SK-N-SH (cell line): ENCODE results near the gene ASIC3. TPM values are rescaled to one million over a fixed set of nuclear protein-coding genes. Genes with fewer than 3 reads are reported as not detected.

ENCODE experiments used
- CTCF ChIA-PET: fragments of 300-600, 350-600 bp; formaldehyde crosslinking; extraction: SDS; loops from one replicate; lab custom pipeline; 2021; lab: Yijun Ruan, JAX
- POLR2A ChIA-PET: fragments of 350-600 bp; sonication (Branson Sonifier 250); formaldehyde crosslinking; extraction: SDS; loops from one replicate; lab custom pipeline; 2020; ENCODE audit warnings: antibody characterized with exemption, inconsistent platforms; lab: Yijun Ruan, JAX
- DNase-seq: peaks from one replicate; pipeline ENCODE4 v3.0.0; 2012
- H2AFZ ChIP-seq: fragments of 200-600 bp; sonication (generic); 2 replicates; pipeline ENCODE4 v1.8.1; 2016; ENCODE audit warnings: antibody characterized with exemption, mild to moderate bottlenecking, low read depth
- H3F3A ChIP-seq: fragments of 200-600 bp; sonication (generic); replicated peaks from 2 replicates; pipeline ENCODE3; 2016; ENCODE audit warnings: antibody characterized with exemption, mild to moderate bottlenecking; ENCODE audit not compliant: insufficient read depth
- H3K27ac ChIP-seq, 2 experiments: fragments of 200-500 bp in 1 of 2; fragments of 200-600 bp in 1 of 2; sonication (Bioruptor generic) in 1 of 2; sonication (generic), shearing (Covaris generic) in 1 of 2; 2 replicates each; pipeline versions ENCODE4 v1.5.1 to v1.6.1; 2014 to 2016; ENCODE audit warnings: low read depth in 2 of 2, inconsistent platforms in 1 of 2, low read length in 1 of 2, mild to moderate bottlenecking in 1 of 2, mixed read lengths in 1 of 2
- H3K27me3 ChIP-seq: fragments of 200-600 bp; sonication (generic), shearing (Covaris generic); 2 replicates; pipeline ENCODE4 v1.6.1; 2016; ENCODE audit warnings: mixed run types; ENCODE audit not compliant: insufficient read depth
- H3K36me3 ChIP-seq, 2 experiments: fragments of 200-500 bp in 1 of 2; fragments of 200-600 bp in 1 of 2; sonication (Bioruptor generic) in 1 of 2; sonication (generic) in 1 of 2; replicated peaks in 1 of 2; 2 replicates each; pipeline versions ENCODE3 to v1.5.1; 2014 to 2016; ENCODE audit warnings: low read length in 1 of 2, mild to moderate bottlenecking in 1 of 2; ENCODE audit not compliant: insufficient read depth in 2 of 2, control insufficient read depth in 1 of 2
- H3K4me1 ChIP-seq, 2 experiments: fragments of 200-500 bp in 1 of 2; fragments of 200-600 bp in 1 of 2; sonication (Bioruptor generic) in 1 of 2; sonication (generic), shearing (Covaris generic) in 1 of 2; 2 replicates each; pipeline versions ENCODE4 v1.5.1 to v1.6.1; 2014 to 2016; ENCODE audit warnings: low read depth in 1 of 2, low read length in 1 of 2, mixed run types in 1 of 2; ENCODE audit not compliant: insufficient read depth in 2 of 2, control insufficient read depth in 1 of 2
- H3K4me2 ChIP-seq: fragments of 200-600 bp; sonication (generic), shearing (Covaris generic); 2 replicates; pipeline ENCODE4 v1.6.1; 2017; ENCODE audit warnings: mixed run types
- H3K4me3 ChIP-seq, 2 experiments: fragments of 200-500 bp in 1 of 2; fragments of 200-600 bp in 1 of 2; sonication (Bioruptor generic) in 1 of 2; sonication (generic), shearing (Covaris generic) in 1 of 2; 2 replicates each; pipeline versions ENCODE4 v1.5.1 to v1.8.1; 2014 to 2016; ENCODE audit warnings: low read depth in 2 of 2, inconsistent platforms in 1 of 2, low read length in 1 of 2, mild to moderate bottlenecking in 1 of 2, mixed read lengths in 1 of 2, moderate library complexity in 1 of 2
- H3K79me2 ChIP-seq: fragments of 200-600 bp; sonication (generic); 2 replicates; pipeline ENCODE4 v1.8.1; 2017; ENCODE audit warnings: mild to moderate bottlenecking; ENCODE audit not compliant: insufficient read depth
- H3K9ac ChIP-seq: fragments of 200-600 bp; sonication (generic); 2 replicates; pipeline ENCODE4 v1.6.1; 2017; ENCODE audit warnings: mixed run types
- H3K9me2 ChIP-seq: fragments of 200-600 bp; sonication (generic); 2 replicates; pipeline ENCODE4 v1.6.1; 2017; ENCODE audit warnings: mixed run types
- H3K9me3 ChIP-seq: fragments of 200-600 bp; sonication (generic); 2 replicates; pipeline ENCODE4 v1.6.1; 2017; ENCODE audit warnings: mixed run types, mild to moderate bottlenecking, moderate library complexity
- H4K20me1 ChIP-seq: fragments of 200-600 bp; sonication (generic); 2 replicates; pipeline ENCODE4 v1.6.1; 2017; ENCODE audit warnings: mild to moderate bottlenecking, mixed run types; ENCODE audit not compliant: insufficient read depth
- CHD2 ChIP-seq: fragments of 150-350 bp; IDR thresholded peaks from 2 replicates; pipeline ENCODE4 v1.6.1; 2018; ENCODE audit warnings: low read length; ENCODE audit not compliant: partially characterized antibody
- ELF1 ChIP-seq: IDR thresholded peaks from 2 replicates; pipeline ENCODE4 v1.4.0; 2012
- EP300 ChIP-seq, 2 experiments: IDR thresholded peaks; 2 replicates each; pipeline versions ENCODE4 v1.4.0 to v1.6.1; 2012; ENCODE audit warnings: borderline replicate concordance in 1 of 2, low read depth in 1 of 2, low read length in 1 of 2
- FOSL2 ChIP-seq: IDR thresholded peaks from 2 replicates; pipeline ENCODE4 v1.4.0; 2012; ENCODE audit warnings: low read depth, mild to moderate bottlenecking, moderate library complexity, borderline replicate concordance
- FOXM1 ChIP-seq: IDR thresholded peaks from 2 replicates; pipeline ENCODE4 v1.4.0; 2012; ENCODE audit warnings: low read depth, mild to moderate bottlenecking
- GATA2 ChIP-seq: sonication (generic); formaldehyde crosslinking; IDR thresholded peaks from 2 replicates; pipeline ENCODE4 v1.5.0; 2020; ENCODE audit warnings: mild to moderate bottlenecking, missing genetic modification reagents
- MEF2A ChIP-seq: IDR thresholded peaks from 2 replicates; pipeline ENCODE4 v1.4.0; 2012; ENCODE audit warnings: low read depth, borderline replicate concordance
- MXI1 ChIP-seq: IDR thresholded peaks from 2 replicates; pipeline ENCODE4 v1.6.1; 2012; ENCODE audit warnings: mild to moderate bottlenecking, low read depth, low read length, improper control_type of control experiment
- NRF1 ChIP-seq: IDR thresholded peaks from 2 replicates; pipeline ENCODE4 v1.6.1; 2012; ENCODE audit warnings: low read depth, mild to moderate bottlenecking, low read length
- RAD21 ChIP-seq: IDR thresholded peaks from 2 replicates; pipeline ENCODE4 v1.6.1; 2012; ENCODE audit warnings: mild to moderate bottlenecking, low read length
- SIN3A ChIP-seq: IDR thresholded peaks from 2 replicates; pipeline ENCODE4 v1.6.1; 2012; ENCODE audit warnings: low read depth, mild to moderate bottlenecking, low read length, moderate library complexity, borderline replicate concordance
- SMC3 ChIP-seq: IDR thresholded peaks from 2 replicates; pipeline ENCODE4 v1.6.1; 2012; ENCODE audit warnings: low read depth, low read length, improper control_type of control experiment
- YY1 ChIP-seq: IDR thresholded peaks from 2 replicates; pipeline ENCODE4 v1.4.0; 2012; ENCODE audit warnings: low read depth, mild to moderate bottlenecking
- WGBS: methylation state at CpG from one replicate; pipeline ENCODE4 v1.1.6; 2017; ENCODE audit warnings: low lambda C conversion rate; 5-methylcytosine and 5-hydroxymethylcytosine counted together
- polyA plus RNA-seq, 3 experiments: library from polyadenylated mRNA; depleted of rRNA; stranded (reverse); fragments of >200 nt; gene quantifications; 2 replicates each; pipeline ENCODE4 v1.2.3, GENCODE V29; 2012
- TF ChIP-seq, protein P1 (sequence below): IDR thresholded peaks from 2 replicates; pipeline ENCODE4 v1.4.0; 2012; ENCODE audit warnings: low read depth, borderline replicate concordance
- TF ChIP-seq, protein P2 (sequence below): fragments of 150-350 bp; IDR thresholded peaks from 2 replicates; pipeline ENCODE4 v1.6.1; 2017; ENCODE audit warnings: antibody characterized with exemption, low read length, low read depth, borderline replicate concordance
- TF ChIP-seq, protein P3 (sequence below): fragments of 200-600 bp; sonication (generic); IDR thresholded peaks from 2 replicates; pipeline ENCODE4 v1.6.1; 2017; ENCODE audit warnings: antibody characterized with exemption, mild to moderate bottlenecking, moderate library complexity
- TF ChIP-seq, protein P4 (sequence below): IDR thresholded peaks from 2 replicates; pipeline ENCODE4 v1.6.1; 2012; ENCODE audit warnings: mild to moderate bottlenecking, low read depth, low read length, moderate library complexity
- TF ChIP-seq, protein P5 (sequence below): IDR thresholded peaks from 2 replicates; pipeline ENCODE4 v1.4.0; 2012; ENCODE audit warnings: low read depth
- TF ChIP-seq, protein P6 (sequence below): IDR thresholded peaks from 2 replicates; pipeline ENCODE4; 2012
- TF ChIP-seq, protein P7 (sequence below): IDR thresholded peaks from 2 replicates; pipeline ENCODE4 v1.4.0; 2012; ENCODE audit warnings: low read depth, borderline replicate concordance

The ASIC3 gene
- polyA plus RNA-seq, 1 of the 3 experiments (the other 2 are of a cell fraction) = 4.5 TPM

DNA sequence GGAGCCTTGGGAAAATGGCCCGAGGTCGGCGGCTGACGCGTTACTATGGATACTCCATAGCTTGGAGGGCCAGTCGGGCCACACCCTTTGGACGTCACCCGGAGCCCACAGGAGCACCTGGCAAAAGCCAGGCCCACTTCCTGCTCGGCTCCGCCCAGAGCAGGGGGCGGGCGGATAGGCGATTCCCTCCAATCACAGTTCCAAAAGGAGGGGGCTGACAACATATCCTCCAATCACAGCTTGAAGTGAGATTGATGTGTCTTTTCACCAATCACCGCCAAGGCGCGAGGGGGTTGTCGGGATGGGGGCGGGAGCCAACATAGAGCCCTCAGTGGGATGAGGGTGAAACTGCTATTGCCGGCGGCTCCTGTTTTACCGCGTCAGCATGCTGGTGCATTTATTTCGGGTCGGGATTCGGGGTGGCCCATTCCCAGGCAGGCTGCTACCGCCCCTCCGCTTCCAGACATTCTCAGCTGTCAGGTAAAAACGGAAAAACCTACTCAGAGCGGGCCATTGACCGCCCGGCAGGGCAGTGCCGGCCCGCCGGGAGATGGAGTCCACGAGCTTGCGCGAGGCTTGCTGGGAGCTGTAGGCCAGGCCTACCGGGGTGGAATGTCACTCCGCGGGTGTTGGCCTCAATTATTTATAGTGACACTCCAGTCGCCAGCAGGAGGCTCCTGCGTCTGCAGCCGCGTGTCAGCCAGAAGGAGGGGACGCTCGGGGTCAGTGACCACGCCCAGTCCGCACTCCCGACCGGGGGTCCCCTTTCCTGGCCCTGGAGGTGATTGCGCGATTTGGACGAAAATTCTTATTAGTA, 20.0 kb upstream of the ASIC3 start, which contains the start of gene ABCB8:
Gene ABCB8 (plus strand): TSS at position 320 of the 817 bp plus-strand sequence. CDS start 66 bp downstream, at position 386.
- DNase-seq = peak; percentile 100
- Histone ChIP-seq H3K9me3 (no peaks in the 10 kb centered on the region), H3K4me3 (peak within 1 kb of the TSS; percentile 84 to 85), H3K9me2 (no peaks in the 10 kb centered on the region), H4K20me1 (no peaks in the 10 kb centered on the region), H3K27me3 (no peaks in the 10 kb centered on the region), H3K36me3 (peaks cover 0 to 15% of the 10 kb centered on the region in 2 experiments), H3K9ac (peak within 1 kb of the TSS; percentile 74), H2AFZ (peak within 1 kb of the TSS; percentile 98), H3K4me1 (peaks cover 7 to 10% of the 10 kb centered on the region in 2 experiments; a peak in 2 of 4 replicates), H3K4me2 (peak within 1 kb of the TSS; percentile 89), H3K79me2 (peaks cover 46% of the 10 kb centered on the region), H3K27ac (peak within 1 kb of the TSS; percentile 69 to 90), H3F3A (peaks cover 5% of the 10 kb centered on the region)
- ChIA-PET CTCF (interaction anchor here (0.7 to 6.4 kb wide), 26 partner anchors 8 to 250 kb away, joined by 3 to 73 read pairs (median 4); partner anchors contain the start of genes AGAP3, CDK5 and SLC4A2), POLR2A (interaction anchor here (0.9 to 2.3 kb wide), 17 partner anchors 10 to 241 kb away, joined by 3 to 15 read pairs (median 5); partner anchors contain the start of genes ABCF2, CHPF2 and FASTK)
- WGBS = 2% methylated on average over 44 of the region's 53 CpGs
- TF ChIP-seq, protein P1, sequence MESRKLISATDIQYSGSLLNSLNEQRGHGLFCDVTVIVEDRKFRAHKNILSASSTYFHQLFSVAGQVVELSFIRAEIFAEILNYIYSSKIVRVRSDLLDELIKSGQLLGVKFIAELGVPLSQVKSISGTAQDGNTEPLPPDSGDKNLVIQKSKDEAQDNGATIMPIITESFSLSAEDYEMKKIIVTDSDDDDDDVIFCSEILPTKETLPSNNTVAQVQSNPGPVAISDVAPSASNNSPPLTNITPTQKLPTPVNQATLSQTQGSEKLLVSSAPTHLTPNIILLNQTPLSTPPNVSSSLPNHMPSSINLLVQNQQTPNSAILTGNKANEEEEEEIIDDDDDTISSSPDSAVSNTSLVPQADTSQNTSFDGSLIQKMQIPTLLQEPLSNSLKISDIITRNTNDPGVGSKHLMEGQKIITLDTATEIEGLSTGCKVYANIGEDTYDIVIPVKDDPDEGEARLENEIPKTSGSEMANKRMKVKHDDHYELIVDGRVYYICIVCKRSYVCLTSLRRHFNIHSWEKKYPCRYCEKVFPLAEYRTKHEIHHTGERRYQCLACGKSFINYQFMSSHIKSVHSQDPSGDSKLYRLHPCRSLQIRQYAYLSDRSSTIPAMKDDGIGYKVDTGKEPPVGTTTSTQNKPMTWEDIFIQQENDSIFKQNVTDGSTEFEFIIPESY = no peak
- TF ChIP-seq YY1 = peak; percentile 80
- TF ChIP-seq, protein P2, sequence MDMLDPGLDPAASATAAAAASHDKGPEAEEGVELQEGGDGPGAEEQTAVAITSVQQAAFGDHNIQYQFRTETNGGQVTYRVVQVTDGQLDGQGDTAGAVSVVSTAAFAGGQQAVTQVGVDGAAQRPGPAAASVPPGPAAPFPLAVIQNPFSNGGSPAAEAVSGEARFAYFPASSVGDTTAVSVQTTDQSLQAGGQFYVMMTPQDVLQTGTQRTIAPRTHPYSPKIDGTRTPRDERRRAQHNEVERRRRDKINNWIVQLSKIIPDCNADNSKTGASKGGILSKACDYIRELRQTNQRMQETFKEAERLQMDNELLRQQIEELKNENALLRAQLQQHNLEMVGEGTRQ = no peak
- TF ChIP-seq EP300 (IDR thresholded peaks at IDR 0.05; ENCODE audit: borderline replicate concordance in 1 of 2, low read depth in 1 of 2, low read length in 1 of 2) = no peak
- TF ChIP-seq MXI1 = peak; percentile 96
- no peak for TF ChIP-seq FOXM1
- TF ChIP-seq, protein P3, sequence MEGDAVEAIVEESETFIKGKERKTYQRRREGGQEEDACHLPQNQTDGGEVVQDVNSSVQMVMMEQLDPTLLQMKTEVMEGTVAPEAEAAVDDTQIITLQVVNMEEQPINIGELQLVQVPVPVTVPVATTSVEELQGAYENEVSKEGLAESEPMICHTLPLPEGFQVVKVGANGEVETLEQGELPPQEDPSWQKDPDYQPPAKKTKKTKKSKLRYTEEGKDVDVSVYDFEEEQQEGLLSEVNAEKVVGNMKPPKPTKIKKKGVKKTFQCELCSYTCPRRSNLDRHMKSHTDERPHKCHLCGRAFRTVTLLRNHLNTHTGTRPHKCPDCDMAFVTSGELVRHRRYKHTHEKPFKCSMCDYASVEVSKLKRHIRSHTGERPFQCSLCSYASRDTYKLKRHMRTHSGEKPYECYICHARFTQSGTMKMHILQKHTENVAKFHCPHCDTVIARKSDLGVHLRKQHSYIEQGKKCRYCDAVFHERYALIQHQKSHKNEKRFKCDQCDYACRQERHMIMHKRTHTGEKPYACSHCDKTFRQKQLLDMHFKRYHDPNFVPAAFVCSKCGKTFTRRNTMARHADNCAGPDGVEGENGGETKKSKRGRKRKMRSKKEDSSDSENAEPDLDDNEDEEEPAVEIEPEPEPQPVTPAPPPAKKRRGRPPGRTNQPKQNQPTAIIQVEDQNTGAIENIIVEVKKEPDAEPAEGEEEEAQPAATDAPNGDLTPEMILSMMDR = peak; percentile 59
- TF ChIP-seq, protein P4, sequence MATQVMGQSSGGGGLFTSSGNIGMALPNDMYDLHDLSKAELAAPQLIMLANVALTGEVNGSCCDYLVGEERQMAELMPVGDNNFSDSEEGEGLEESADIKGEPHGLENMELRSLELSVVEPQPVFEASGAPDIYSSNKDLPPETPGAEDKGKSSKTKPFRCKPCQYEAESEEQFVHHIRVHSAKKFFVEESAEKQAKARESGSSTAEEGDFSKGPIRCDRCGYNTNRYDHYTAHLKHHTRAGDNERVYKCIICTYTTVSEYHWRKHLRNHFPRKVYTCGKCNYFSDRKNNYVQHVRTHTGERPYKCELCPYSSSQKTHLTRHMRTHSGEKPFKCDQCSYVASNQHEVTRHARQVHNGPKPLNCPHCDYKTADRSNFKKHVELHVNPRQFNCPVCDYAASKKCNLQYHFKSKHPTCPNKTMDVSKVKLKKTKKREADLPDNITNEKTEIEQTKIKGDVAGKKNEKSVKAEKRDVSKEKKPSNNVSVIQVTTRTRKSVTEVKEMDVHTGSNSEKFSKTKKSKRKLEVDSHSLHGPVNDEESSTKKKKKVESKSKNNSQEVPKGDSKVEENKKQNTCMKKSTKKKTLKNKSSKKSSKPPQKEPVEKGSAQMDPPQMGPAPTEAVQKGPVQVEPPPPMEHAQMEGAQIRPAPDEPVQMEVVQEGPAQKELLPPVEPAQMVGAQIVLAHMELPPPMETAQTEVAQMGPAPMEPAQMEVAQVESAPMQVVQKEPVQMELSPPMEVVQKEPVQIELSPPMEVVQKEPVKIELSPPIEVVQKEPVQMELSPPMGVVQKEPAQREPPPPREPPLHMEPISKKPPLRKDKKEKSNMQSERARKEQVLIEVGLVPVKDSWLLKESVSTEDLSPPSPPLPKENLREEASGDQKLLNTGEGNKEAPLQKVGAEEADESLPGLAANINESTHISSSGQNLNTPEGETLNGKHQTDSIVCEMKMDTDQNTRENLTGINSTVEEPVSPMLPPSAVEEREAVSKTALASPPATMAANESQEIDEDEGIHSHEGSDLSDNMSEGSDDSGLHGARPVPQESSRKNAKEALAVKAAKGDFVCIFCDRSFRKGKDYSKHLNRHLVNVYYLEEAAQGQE = no peak; the same call in 1 of the 2 replicates
- TF ChIP-seq GATA2 = no peak
- TF ChIP-seq ELF1 = peak; percentile 86
- no peak for TF ChIP-seq MEF2A
- TF ChIP-seq, protein P5, sequence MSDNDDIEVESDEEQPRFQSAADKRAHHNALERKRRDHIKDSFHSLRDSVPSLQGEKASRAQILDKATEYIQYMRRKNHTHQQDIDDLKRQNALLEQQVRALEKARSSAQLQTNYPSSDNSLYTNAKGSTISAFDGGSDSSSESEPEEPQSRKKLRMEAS = peak; percentile 94
- TF ChIP-seq SMC3 = peak; percentile 81
- peak; percentile 95 for TF ChIP-seq CHD2
- TF ChIP-seq, protein P6, sequence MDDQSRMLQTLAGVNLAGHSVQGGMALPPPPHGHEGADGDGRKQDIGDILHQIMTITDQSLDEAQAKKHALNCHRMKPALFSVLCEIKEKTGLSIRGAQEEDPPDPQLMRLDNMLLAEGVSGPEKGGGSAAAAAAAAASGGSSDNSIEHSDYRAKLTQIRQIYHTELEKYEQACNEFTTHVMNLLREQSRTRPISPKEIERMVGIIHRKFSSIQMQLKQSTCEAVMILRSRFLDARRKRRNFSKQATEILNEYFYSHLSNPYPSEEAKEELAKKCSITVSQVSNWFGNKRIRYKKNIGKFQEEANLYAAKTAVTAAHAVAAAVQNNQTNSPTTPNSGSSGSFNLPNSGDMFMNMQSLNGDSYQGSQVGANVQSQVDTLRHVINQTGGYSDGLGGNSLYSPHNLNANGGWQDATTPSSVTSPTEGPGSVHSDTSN = peak; percentile 99
- TF ChIP-seq, protein P7, sequence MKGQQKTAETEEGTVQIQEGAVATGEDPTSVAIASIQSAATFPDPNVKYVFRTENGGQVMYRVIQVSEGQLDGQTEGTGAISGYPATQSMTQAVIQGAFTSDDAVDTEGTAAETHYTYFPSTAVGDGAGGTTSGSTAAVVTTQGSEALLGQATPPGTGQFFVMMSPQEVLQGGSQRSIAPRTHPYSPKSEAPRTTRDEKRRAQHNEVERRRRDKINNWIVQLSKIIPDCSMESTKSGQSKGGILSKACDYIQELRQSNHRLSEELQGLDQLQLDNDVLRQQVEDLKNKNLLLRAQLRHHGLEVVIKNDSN = no peak; the same call in 1 of the 2 replicates
- peak; percentile 83 for TF ChIP-seq RAD21
- peak; percentile 56 for TF ChIP-seq NRF1
- TF ChIP-seq FOSL2 = no peak; the same call in 1 of the 2 replicates
- TF ChIP-seq SIN3A = peak; percentile 57; the same call in 1 of the 2 replicates
